GM12878 (cell line): ENCODE data around the gene IRF2. TPM values are rescaled to one million over a fixed set of nuclear protein-coding genes. Genes with fewer than 3 reads are reported as not detected.

ENCODE experiments used
- ATAC-seq: fragments of 200-7000 bp; cut with Tn5 transposase; 3 replicates; pipeline ENCODE4 v1.9.1; 2020; ENCODE audit warnings: mild to moderate bottlenecking, moderate library complexity
- BruUV-seq: library from RNA; stranded (reverse); fragments of 400-500 nt; replicated peaks from 2 replicates; lab custom pipeline; 2021; lab: Mats Ljungman, UMichigan
- CTCF ChIA-PET: fragments of 300-600 bp; sonication (Branson Sonifier 250); formaldehyde crosslinking; extraction: SDS; loops from one replicate; lab custom pipeline; 2021; ENCODE audit warnings: inconsistent platforms; lab: Yijun Ruan, JAX
- POLR2A ChIA-PET: fragments of 350-600 bp; formaldehyde crosslinking; extraction: SDS; loops from one replicate; lab custom pipeline; 2021; ENCODE audit warnings: inconsistent platforms; lab: Charles Lee
- RAD21 ChIA-PET: fragments of 300-600 bp; sonication (Branson Sonifier 250); formaldehyde crosslinking; loops from one replicate; lab custom pipeline; 2023; ENCODE audit warnings: antibody characterized with exemption; ENCODE audit not compliant: unreplicated experiment; lab: Charles Lee
- SMC1A ChIA-PET: fragments of 300-600 bp; sonication (Branson Sonifier 250); formaldehyde crosslinking; loops from one replicate; lab custom pipeline; 2023; ENCODE audit not compliant: unreplicated experiment, uncharacterized antibody; lab: Charles Lee
- DNase-seq: peaks from one replicate; pipeline ENCODE4 v3.0.0-alpha.2; 2011; ENCODE audit warnings: low read depth, low spot score
- FAIRE-seq: peaks from 3 replicates; lab custom pipeline; 2011; peaks lifted over from hg19 to GRCh38; lab: Jason Lieb, UNC
- H2AFZ ChIP-seq: 2 replicates; pipeline ENCODE4 v1.6.0; 2011; ENCODE audit warnings: low read depth, low read length, control low read depth; ENCODE audit not compliant: control insufficient read depth
- H3K27ac ChIP-seq: 2 replicates; pipeline ENCODE4 v1.5.1; 2011; ENCODE audit warnings: control low read depth; ENCODE audit not compliant: control insufficient read depth, insufficient read depth
- H3K27me3 ChIP-seq, 2 experiments: replicated peaks in 1 of 2; 2 replicates each; pipeline versions ENCODE4 v1.6.0 to v1.6.1; 2011; ENCODE audit warnings: low read length in 1 of 2; ENCODE audit not compliant: control insufficient read depth in 2 of 2, insufficient read depth in 2 of 2
- H3K36me3 ChIP-seq, 2 experiments: 2 replicates each; pipeline ENCODE4 v1.5.1; 2011; ENCODE audit warnings: low read length in 1 of 2; ENCODE audit not compliant: control insufficient read depth in 2 of 2, insufficient read depth in 2 of 2
- H3K4me1 ChIP-seq: 2 replicates; pipeline ENCODE4 v1.6.1; 2011; ENCODE audit warnings: mild to moderate bottlenecking, low read length, moderate library complexity, mixed read lengths; ENCODE audit not compliant: control insufficient read depth, insufficient read depth
- H3K4me2 ChIP-seq: 2 replicates; pipeline ENCODE4 v1.6.0; 2011; ENCODE audit warnings: control low read depth; ENCODE audit not compliant: control insufficient read depth, insufficient read depth
- H3K4me3 ChIP-seq: fragments of 200-600 bp; sonication (generic); 2 replicates; pipeline ENCODE4 v1.5.1; 2016
- H3K79me2 ChIP-seq: 2 replicates; pipeline ENCODE4 v1.6.0; 2011; ENCODE audit warnings: low read length; ENCODE audit not compliant: control insufficient read depth, insufficient read depth
- H3K9ac ChIP-seq: 2 replicates; pipeline ENCODE4 v1.8.0; 2011; ENCODE audit warnings: low read length, control low read depth, mixed read lengths; ENCODE audit not compliant: control insufficient read depth, insufficient read depth
- H3K9me3 ChIP-seq: replicated peaks from 3 replicates; pipeline ENCODE4 v1.5.1; 2011; ENCODE audit warnings: mild to moderate bottlenecking, low read length; ENCODE audit not compliant: control insufficient read depth, insufficient read depth
- H4K20me1 ChIP-seq: 2 replicates; pipeline ENCODE4 v1.6.0; 2011; ENCODE audit not compliant: control insufficient read depth, insufficient read depth
- BCL3 ChIP-seq: IDR thresholded peaks from 2 replicates; pipeline ENCODE4 v1.6.1; 2011; ENCODE audit warnings: borderline replicate concordance, low read depth, mild to moderate bottlenecking, moderate library complexity, low read length; ENCODE audit not compliant: insufficient read depth, poor library complexity, severe bottlenecking
- CBFB ChIP-seq: IDR thresholded peaks from 2 replicates; pipeline ENCODE4 v1.6.1; 2016; ENCODE audit warnings: antibody characterized with exemption, low read depth
- CHD4 ChIP-seq: fragments of 200-600 bp; sonication (generic); IDR thresholded peaks from 2 replicates; pipeline ENCODE4 v1.6.1; 2016; ENCODE audit warnings: mild to moderate bottlenecking
- ETV6 ChIP-seq, 2 experiments: fragments of 450-650 bp in 1 of 2; IDR thresholded peaks in 1 of 2; conservative IDR thresholded peaks in 1 of 2; 2 replicates each; pipeline ENCODE4 v1.6.1; 2014; ENCODE audit warnings: antibody characterized with exemption in 1 of 2, borderline replicate concordance in 1 of 2, low read depth in 1 of 2, mild to moderate bottlenecking in 1 of 2, moderate library complexity in 1 of 2
- HSF1 ChIP-seq: fragments of 150-350 bp; IDR thresholded peaks from 2 replicates; pipeline ENCODE4 v1.6.1; 2014; ENCODE audit warnings: mild to moderate bottlenecking, low read depth, low read length
- NR2C1 ChIP-seq: fragments of 450-650 bp; IDR thresholded peaks from 2 replicates; pipeline ENCODE4 v1.6.1; 2017; ENCODE audit warnings: antibody characterized with exemption, mild to moderate bottlenecking, moderate library complexity
- NR2F1 ChIP-seq: fragments of 450-650 bp; conservative IDR thresholded peaks from 2 replicates; pipeline ENCODE4 v1.6.1; 2017; ENCODE audit warnings: mild to moderate bottlenecking
- PAX8 ChIP-seq: fragments of 450-650 bp; IDR thresholded peaks from 2 replicates; pipeline ENCODE4 v1.6.1; 2017; ENCODE audit warnings: mild to moderate bottlenecking, moderate library complexity
- SMAD1 ChIP-seq: fragments of 450-650 bp; IDR thresholded peaks from 2 replicates; pipeline ENCODE4 v1.6.1; 2018; ENCODE audit warnings: mild to moderate bottlenecking, low read depth; ENCODE audit not compliant: partially characterized antibody
- SREBF1 ChIP-seq: IDR thresholded peaks from 2 replicates; pipeline ENCODE4 v1.6.1; 2012; ENCODE audit warnings: mild to moderate bottlenecking, low read length
- ZNF217 ChIP-seq: fragments of 450-650 bp; IDR thresholded peaks from 2 replicates; pipeline ENCODE4 v1.6.1; 2017; ENCODE audit warnings: antibody characterized with exemption, mild to moderate bottlenecking
- WGBS: methylation state at CpG from one replicate; pipeline ENCODE4 v1.1.6; 2016; ENCODE audit warnings: low lambda C conversion rate; ENCODE audit not compliant: insufficient replicate concordance, insufficient coverage; ENCODE audit errors: missing lambda C conversion rate; 5-methylcytosine and 5-hydroxymethylcytosine counted together
- in situ Hi-C: fragments of 300-500 bp; cut with MboI; formaldehyde crosslinking; loops from 9 replicates; pipeline ENCODE4 v1.14.3; 2018; ENCODE audit warnings: mixed read lengths
- intact Hi-C: fragments of 100-400 bp; cut with micrococcal nuclease; formaldehyde crosslinking; loops from one replicate; pipeline ENCODE4 v1.14.2; 2022; ENCODE audit not compliant: unreplicated experiment
- polyA plus RNA-seq, 11 experiments: library from polyadenylated mRNA; depleted of rRNA in 4 of 11; unstranded in 6 of 11; stranded (reverse) in 5 of 11; fragments of >200 nt; fragmentation: Nextera tagmentation in 4 of 11; fragmentation: Illumina TruSeq in 1 of 11; extraction: Ambion mirVana in 4 of 11; extraction: Trizol in 1 of 11; gene quantifications; 1 replicate in 1 of 11; 2 replicates in 10 of 11; pipeline versions ENCODE4 v1.2.1 to v1.2.3, GENCODE V29; 2011 to 2016; ENCODE audit warnings: inconsistent platforms in 2 of 11, missing spikeins in 2 of 11, low read depth in 1 of 11
- total RNA-seq, 4 experiments: library from RNA; depleted of rRNA in 3 of 4; stranded (reverse); fragments of >200 nt in 3 of 4; fragmentation: Illumina TruSeq in 1 of 4; extraction: Trizol in 1 of 4; gene quantifications; 2 replicates each; pipeline versions ENCODE4 v1.2.1 to v1.2.3, GENCODE V29; 2013 to 2021

Gene IRF2
- total and polyA plus RNA-seq, 10 of the 15 experiments (the other 5 are each of a cell fraction or from before 2014, with no cell fraction given), result 45.1 to 99.3 (median 58.9) TPM

DNA sequence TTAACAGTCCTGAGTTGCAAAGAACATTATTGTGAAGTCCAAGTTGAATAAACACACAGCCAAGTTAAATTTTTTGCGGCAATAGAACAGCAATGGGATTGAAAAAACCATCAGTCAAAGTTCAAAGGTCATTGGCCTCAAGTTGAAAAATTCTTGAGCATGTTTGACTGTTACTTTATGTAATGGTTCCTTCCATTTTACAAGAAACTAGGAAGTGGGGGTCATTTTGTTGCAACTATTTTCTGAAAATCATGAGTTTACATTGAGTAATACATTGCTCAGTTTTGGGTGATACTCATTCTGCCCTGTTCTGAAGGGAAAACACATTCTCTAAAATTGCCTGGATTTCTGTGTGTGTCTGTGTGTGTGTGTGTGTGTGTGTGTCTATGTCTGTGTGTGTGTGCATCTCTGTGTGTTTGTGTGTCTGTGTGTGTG lies 5.2 kb upstream of the IRF2 start:
- no peak for FAIRE-seq
- no peak for TF ChIP-seq SREBF1
- peak; percentile 67 for TF ChIP-seq NR2C1
- no peak for TF ChIP-seq SMAD1
- 0 out of 2 replicates have a peak, but pooled peaks have one; percentile 26 for TF ChIP-seq NR2F1
- no peak for TF ChIP-seq ETV6 (conservative IDR thresholded peaks at IDR 0.05 in 1 of 2, IDR thresholded peaks at IDR 0.05 in 1 of 2; ENCODE audit: borderline replicate concordance in 1 of 2, low read depth in 1 of 2)
- no peak for TF ChIP-seq PAX8
- peak; percentile 72 for TF ChIP-seq BCL3
- no peak for TF ChIP-seq CBFB
- TF ChIP-seq HSF1, result no peak
- no peak for TF ChIP-seq ZNF217
- TF ChIP-seq CHD4, result no peak
- TF ChIP-seq, all 136 proteins: peak for 3
- in situ Hi-C loops (no loop called here), intact Hi-C loops (no loop called here)
- H3K79me2 ChIP-seq, result peaks cover 29% of the 10 kb centered on the region
- SMC1A ChIA-PET, result interaction anchor here (1.0 to 2.2 kb wide), 4 partner anchors 32 to 215 kb away, joined by 3 to 7 read pairs (median 4); no protein-coding TSS in a partner anchor
- H3K4me3 ChIP-seq, result no peak overlapping the region
- RAD21 ChIA-PET, result interaction anchor here (1.3 kb wide), 1 partner anchor 34 kb away, joined by 3 read pairs; no protein-coding TSS in a partner anchor
- CTCF ChIA-PET, result no interaction called here
- H3K27ac ChIP-seq, result no peak overlapping the region
- H2AFZ ChIP-seq, result no peak overlapping the region
- no TSS peak for BruUV-seq
- DNase-seq (no peak), ATAC-seq (no peak)
- H3K9ac ChIP-seq, result no peak overlapping the region
- H3K36me3 ChIP-seq, result peaks cover 0 to 11% of the 10 kb centered on the region in 2 experiments; a peak in 1 of 4 replicates
- peaks cover 9% of the 10 kb centered on the region for H3K4me1 ChIP-seq
- POLR2A ChIA-PET, result interaction anchor here (1.2 kb wide), 1 partner anchor 34 kb away, joined by 3 read pairs; no protein-coding TSS in a partner anchor
- H3K4me2 ChIP-seq, result no peak overlapping the region
- H3K9me3 ChIP-seq, result peaks cover 7% of the 10 kb centered on the region; the same call in 2 of the 3 replicates
- H4K20me1 ChIP-seq, result no peaks in the 10 kb centered on the region
- 100% methylated on average over 1 of the region's 1 CpG for WGBS
- H3K27me3 ChIP-seq, result no peaks in the 10 kb centered on the region
